SK-N-SH (cell line): ENCODE measurements around the gene NOP9.

Experiments
- EP300 ChIP-seq, 2 experiments: IDR thresholded peaks; 2 replicates each; pipeline versions ENCODE4 v1.4.0 to v1.6.1; 2012; ENCODE audit warnings: borderline replicate concordance in 1 of 2, low read depth in 1 of 2, low read length in 1 of 2
- EZH2phosphoT487 ChIP-seq: fragments of 200-600 bp; sonication (generic); IDR thresholded peaks from 2 replicates; pipeline ENCODE4 v1.6.1; 2017; ENCODE audit warnings: low read depth, mixed run types, mild to moderate bottlenecking, antibody characterized with exemption, moderate library complexity, borderline replicate concordance
- FOXJ3 ChIP-seq: sonication (generic); formaldehyde crosslinking; IDR thresholded peaks from 2 replicates; pipeline ENCODE4 v1.5.1; 2020; ENCODE audit warnings: mild to moderate bottlenecking, missing genetic modification reagents
- MEF2A ChIP-seq: IDR thresholded peaks from 2 replicates; pipeline ENCODE4 v1.4.0; 2012; ENCODE audit warnings: low read depth, borderline replicate concordance
- MXI1 ChIP-seq: IDR thresholded peaks from 2 replicates; pipeline ENCODE4 v1.6.1; 2012; ENCODE audit warnings: mild to moderate bottlenecking, low read depth, low read length, improper control_type of control experiment
- NRF1 ChIP-seq: IDR thresholded peaks from 2 replicates; pipeline ENCODE4 v1.6.1; 2012; ENCODE audit warnings: low read depth, mild to moderate bottlenecking, low read length
- RAD21 ChIP-seq: IDR thresholded peaks from 2 replicates; pipeline ENCODE4 v1.6.1; 2012; ENCODE audit warnings: mild to moderate bottlenecking, low read length
- RXRA ChIP-seq: IDR thresholded peaks from 2 replicates; pipeline ENCODE4 v1.4.0; 2012; ENCODE audit warnings: low read depth, mild to moderate bottlenecking, borderline replicate concordance
- SMC3 ChIP-seq: IDR thresholded peaks from 2 replicates; pipeline ENCODE4 v1.6.1; 2012; ENCODE audit warnings: low read depth, low read length, improper control_type of control experiment
- TAF1 ChIP-seq: IDR thresholded peaks from 2 replicates; pipeline ENCODE4 v1.6.1; 2012; ENCODE audit warnings: low read depth, mild to moderate bottlenecking, low read length, moderate library complexity, borderline replicate concordance
- TF ChIP-seq, protein P1 (sequence below): IDR thresholded peaks from 2 replicates; pipeline ENCODE4 v1.4.0; 2012; ENCODE audit warnings: low read depth, borderline replicate concordance
- TF ChIP-seq, protein P2 (sequence below): fragments of 200-600 bp; sonication (generic); IDR thresholded peaks from 2 replicates; pipeline ENCODE4 v1.6.1; 2017; ENCODE audit warnings: antibody characterized with exemption, mild to moderate bottlenecking, moderate library complexity
- TF ChIP-seq, protein P3 (sequence below): IDR thresholded peaks from 2 replicates; pipeline ENCODE4 v1.6.1; 2012; ENCODE audit warnings: mild to moderate bottlenecking, low read depth, low read length, moderate library complexity
- TF ChIP-seq, protein P4 (sequence below): IDR thresholded peaks from 2 replicates; pipeline ENCODE4 v1.4.0; 2012; ENCODE audit warnings: low read depth, borderline replicate concordance

DNA sequence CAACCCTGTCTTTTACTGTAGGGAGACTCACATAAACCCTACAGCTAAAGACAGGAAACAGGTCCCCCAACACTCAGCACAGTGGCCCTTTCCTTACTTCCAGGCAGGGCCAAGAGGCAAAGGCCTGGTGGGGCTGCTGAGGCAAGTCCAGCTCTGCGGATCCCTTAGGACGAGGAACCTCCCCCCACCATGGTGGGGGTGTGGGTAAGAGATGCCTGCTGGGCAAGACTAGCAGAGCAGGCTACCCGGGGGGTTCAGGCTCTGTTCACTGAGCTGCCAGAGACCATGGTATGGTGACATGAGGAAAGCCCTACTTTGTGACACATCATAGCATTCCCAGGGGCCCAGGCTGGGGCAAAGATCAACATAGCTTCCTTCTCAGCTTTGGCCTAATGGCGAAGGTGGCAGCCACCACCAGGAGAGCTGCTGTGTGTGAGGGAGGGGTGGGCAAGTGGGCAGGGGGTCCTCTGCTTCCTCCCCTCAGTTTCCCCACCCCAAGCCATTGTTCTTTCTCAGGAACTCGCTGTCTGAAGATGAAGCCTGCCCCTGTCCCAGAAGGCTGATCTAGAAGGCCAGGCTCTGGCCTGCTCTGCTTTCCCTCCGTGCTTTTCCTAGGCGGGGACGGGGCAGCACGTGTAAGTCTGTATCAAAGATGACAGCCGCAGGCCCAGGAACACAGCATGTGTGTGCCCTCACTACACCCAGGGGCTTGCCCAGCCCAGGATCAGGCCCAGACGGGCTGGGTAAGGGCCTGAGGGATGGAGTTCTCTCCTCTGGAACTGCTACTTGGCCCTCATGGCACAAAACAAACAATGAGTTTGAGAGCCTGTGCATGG lies 47.1 kb upstream of the NOP9 start:
- TF ChIP-seq, protein P1, sequence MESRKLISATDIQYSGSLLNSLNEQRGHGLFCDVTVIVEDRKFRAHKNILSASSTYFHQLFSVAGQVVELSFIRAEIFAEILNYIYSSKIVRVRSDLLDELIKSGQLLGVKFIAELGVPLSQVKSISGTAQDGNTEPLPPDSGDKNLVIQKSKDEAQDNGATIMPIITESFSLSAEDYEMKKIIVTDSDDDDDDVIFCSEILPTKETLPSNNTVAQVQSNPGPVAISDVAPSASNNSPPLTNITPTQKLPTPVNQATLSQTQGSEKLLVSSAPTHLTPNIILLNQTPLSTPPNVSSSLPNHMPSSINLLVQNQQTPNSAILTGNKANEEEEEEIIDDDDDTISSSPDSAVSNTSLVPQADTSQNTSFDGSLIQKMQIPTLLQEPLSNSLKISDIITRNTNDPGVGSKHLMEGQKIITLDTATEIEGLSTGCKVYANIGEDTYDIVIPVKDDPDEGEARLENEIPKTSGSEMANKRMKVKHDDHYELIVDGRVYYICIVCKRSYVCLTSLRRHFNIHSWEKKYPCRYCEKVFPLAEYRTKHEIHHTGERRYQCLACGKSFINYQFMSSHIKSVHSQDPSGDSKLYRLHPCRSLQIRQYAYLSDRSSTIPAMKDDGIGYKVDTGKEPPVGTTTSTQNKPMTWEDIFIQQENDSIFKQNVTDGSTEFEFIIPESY: no peak
- TF ChIP-seq, protein P2, sequence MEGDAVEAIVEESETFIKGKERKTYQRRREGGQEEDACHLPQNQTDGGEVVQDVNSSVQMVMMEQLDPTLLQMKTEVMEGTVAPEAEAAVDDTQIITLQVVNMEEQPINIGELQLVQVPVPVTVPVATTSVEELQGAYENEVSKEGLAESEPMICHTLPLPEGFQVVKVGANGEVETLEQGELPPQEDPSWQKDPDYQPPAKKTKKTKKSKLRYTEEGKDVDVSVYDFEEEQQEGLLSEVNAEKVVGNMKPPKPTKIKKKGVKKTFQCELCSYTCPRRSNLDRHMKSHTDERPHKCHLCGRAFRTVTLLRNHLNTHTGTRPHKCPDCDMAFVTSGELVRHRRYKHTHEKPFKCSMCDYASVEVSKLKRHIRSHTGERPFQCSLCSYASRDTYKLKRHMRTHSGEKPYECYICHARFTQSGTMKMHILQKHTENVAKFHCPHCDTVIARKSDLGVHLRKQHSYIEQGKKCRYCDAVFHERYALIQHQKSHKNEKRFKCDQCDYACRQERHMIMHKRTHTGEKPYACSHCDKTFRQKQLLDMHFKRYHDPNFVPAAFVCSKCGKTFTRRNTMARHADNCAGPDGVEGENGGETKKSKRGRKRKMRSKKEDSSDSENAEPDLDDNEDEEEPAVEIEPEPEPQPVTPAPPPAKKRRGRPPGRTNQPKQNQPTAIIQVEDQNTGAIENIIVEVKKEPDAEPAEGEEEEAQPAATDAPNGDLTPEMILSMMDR: no peak
- TF ChIP-seq, protein P3, sequence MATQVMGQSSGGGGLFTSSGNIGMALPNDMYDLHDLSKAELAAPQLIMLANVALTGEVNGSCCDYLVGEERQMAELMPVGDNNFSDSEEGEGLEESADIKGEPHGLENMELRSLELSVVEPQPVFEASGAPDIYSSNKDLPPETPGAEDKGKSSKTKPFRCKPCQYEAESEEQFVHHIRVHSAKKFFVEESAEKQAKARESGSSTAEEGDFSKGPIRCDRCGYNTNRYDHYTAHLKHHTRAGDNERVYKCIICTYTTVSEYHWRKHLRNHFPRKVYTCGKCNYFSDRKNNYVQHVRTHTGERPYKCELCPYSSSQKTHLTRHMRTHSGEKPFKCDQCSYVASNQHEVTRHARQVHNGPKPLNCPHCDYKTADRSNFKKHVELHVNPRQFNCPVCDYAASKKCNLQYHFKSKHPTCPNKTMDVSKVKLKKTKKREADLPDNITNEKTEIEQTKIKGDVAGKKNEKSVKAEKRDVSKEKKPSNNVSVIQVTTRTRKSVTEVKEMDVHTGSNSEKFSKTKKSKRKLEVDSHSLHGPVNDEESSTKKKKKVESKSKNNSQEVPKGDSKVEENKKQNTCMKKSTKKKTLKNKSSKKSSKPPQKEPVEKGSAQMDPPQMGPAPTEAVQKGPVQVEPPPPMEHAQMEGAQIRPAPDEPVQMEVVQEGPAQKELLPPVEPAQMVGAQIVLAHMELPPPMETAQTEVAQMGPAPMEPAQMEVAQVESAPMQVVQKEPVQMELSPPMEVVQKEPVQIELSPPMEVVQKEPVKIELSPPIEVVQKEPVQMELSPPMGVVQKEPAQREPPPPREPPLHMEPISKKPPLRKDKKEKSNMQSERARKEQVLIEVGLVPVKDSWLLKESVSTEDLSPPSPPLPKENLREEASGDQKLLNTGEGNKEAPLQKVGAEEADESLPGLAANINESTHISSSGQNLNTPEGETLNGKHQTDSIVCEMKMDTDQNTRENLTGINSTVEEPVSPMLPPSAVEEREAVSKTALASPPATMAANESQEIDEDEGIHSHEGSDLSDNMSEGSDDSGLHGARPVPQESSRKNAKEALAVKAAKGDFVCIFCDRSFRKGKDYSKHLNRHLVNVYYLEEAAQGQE: no peak
- no peak for TF ChIP-seq EZH2phosphoT487
- no peak for TF ChIP-seq NRF1
- TF ChIP-seq, protein P4, sequence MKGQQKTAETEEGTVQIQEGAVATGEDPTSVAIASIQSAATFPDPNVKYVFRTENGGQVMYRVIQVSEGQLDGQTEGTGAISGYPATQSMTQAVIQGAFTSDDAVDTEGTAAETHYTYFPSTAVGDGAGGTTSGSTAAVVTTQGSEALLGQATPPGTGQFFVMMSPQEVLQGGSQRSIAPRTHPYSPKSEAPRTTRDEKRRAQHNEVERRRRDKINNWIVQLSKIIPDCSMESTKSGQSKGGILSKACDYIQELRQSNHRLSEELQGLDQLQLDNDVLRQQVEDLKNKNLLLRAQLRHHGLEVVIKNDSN: no peak
- no peak for TF ChIP-seq SMC3
- TF ChIP-seq RAD21: no peak
- TF ChIP-seq RXRA: no peak
- no peak for TF ChIP-seq EP300 (IDR thresholded peaks at IDR 0.05; ENCODE audit: borderline replicate concordance in 1 of 2, low read depth in 1 of 2, low read length in 1 of 2)
- TF ChIP-seq MEF2A: no peak
- no peak for TF ChIP-seq FOXJ3 (CRISPR knock-in tag)
- no peak for TF ChIP-seq MXI1
- no peak for TF ChIP-seq TAF1
